H7 (cell line): Measurements from ENCODE around the gene TOR1AIP2. TPM values are rescaled to one million over a fixed set of nuclear protein-coding genes. Genes with fewer than 3 reads are reported as not detected.

ENCODE experiments used
- DNase-seq: peaks from one replicate; pipeline ENCODE4 v3.0.0; 2012
- H3K27me3 ChIP-seq: 2 replicates; pipeline ENCODE4 v1.6.0; 2011; ENCODE audit warnings: mild to moderate bottlenecking, low read length; ENCODE audit not compliant: control insufficient read depth, insufficient read depth
- H3K36me3 ChIP-seq: replicated peaks from 2 replicates; pipeline ENCODE4 v1.5.1; 2011; ENCODE audit warnings: low read length; ENCODE audit not compliant: control insufficient read depth, insufficient read depth
- H3K4me3 ChIP-seq: 2 replicates; pipeline ENCODE4 v1.5.1; 2011; ENCODE audit warnings: low read depth, mild to moderate bottlenecking, control low read depth, low read length, moderate library complexity; ENCODE audit not compliant: insufficient read depth
- total RNA-seq: library from RNA; depleted of rRNA; stranded (reverse); fragments of >200 nt; shearing (Covaris generic); gene quantifications from 2 replicates; pipeline ENCODE4 v1.2.3, GENCODE V29; 2014

Gene TOR1AIP2
- total RNA-seq, 1 experiment from 2014 or later: 60.7 TPM

DNA sequence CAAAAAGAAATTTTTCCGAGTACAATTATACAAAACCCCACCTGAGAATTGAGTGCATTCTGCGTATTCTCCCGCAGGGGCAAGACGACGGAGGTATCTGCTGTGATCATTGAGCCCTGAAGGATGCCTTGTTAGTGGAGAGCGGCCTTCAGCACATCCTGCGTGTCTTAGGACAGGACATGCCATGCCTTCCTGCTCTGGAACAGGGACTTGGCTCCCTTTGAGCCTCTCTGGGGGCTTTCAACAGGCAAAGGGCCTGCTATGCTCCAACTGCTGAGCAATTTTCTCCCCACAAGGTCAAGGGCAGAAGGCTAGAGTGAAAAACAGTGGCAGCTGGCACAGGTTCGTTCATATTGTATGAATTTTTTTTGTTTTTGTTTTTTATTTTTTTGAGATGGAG is 52.4 kb downstream of the TOR1AIP2 start:
- no peaks in the 10 kb centered on the region; the same call in 1 of the 2 replicates for H3K27me3 ChIP-seq
- no peak overlapping the region for H3K4me3 ChIP-seq
- no peaks in the 10 kb centered on the region for H3K36me3 ChIP-seq
- DNase-seq: no peak

DNA sequence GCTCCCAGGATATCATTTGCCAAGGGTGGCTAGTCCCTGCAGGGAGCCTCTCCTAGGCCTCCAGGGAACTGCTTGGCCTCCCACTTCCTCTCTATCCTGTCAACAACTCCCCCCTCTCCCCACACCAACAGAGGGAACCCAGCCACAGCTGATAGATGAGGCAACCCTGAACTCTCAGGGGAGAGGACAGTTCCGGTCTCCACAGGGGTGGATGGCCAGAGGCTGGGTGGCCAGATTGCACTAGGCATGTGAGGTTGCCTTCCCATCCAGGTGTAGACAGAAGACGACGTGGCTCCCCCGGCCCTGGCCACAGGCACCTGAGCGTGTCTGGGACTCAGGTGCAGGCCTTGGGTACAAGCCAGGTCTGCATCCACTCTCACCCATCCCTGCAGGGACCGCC is 53.3 kb downstream of the TOR1AIP2 start:
- H3K36me3 ChIP-seq: no peaks in the 10 kb centered on the region
- H3K27me3 ChIP-seq: no peaks in the 10 kb centered on the region; the same call in 1 of the 2 replicates
- DNase-seq: no peak
- H3K4me3 ChIP-seq: no peak overlapping the region

DNA sequence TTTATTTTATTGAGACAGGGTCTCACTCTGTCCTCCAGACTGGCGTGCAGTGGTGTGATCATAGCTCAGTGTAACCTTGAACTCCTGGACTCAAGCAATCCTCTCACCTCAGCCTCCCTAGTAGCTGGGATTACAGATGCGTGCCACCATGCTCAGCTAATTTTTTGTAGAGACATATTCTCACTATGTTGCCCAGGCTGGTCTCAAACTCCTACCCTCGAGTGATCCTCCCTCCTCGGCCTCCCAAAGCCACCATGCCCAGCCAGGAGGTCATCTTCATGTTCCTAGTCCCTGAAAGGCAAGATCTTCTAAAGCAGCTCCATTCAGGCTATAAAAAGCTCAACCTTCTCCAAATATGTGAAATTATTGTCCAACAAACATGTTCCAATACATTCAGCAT is 53.9 kb downstream of the TOR1AIP2 start:
- DNase-seq: no peak

DNA sequence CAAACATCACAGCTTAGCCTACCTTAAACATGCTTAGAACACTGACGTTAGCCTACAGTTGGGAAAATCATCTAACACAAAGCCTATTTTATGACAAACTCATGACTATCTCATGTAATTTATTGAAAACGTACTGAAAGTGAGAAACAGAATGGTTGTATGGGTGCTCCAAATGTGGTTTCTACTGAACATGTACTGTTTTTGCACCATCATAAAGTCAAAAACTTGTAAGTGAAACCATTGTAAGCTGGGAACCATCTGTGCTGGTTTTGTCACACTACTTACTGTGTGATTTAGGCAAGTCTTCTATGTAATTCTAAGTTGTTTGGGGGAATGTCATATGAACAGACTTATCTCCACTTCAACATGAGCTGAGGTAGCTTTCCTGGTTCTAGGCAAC is 55.5 kb downstream of the TOR1AIP2 start:
- Histone ChIP-seq H3K4me3 (no peak overlapping the region), H3K36me3 (no peaks in the 10 kb centered on the region), H3K27me3 (no peaks in the 10 kb centered on the region; the same call in 1 of the 2 replicates)
- no peak for DNase-seq

More for the DNA sequence above, 53.9 kb downstream of the TOR1AIP2 start:
- no peak overlapping the region for H3K4me3 ChIP-seq
- H3K27me3 ChIP-seq: no peaks in the 10 kb centered on the region; the same call in 1 of the 2 replicates
- no peaks in the 10 kb centered on the region for H3K36me3 ChIP-seq

DNA sequence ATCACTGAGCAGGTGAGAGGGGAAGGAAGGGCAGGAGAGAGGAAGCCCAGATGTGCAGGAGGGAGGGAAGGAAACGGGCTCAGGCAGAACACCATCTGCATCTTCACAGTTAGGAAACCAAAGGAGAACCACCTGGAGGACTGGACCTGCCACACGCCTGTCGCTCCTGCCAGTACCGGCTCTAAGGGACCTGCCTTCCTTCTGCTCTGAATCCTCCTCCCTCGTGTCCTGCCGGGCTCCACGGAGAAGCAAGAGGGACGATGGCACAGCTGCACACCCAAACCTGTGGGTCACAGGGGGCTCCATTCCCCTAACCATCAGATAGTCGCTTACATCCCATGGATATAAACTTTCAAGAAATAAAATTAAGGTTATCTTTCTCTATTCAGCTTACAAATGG is 56.1 kb downstream of the TOR1AIP2 start:
- no peaks in the 10 kb centered on the region for H3K36me3 ChIP-seq
- no peak for DNase-seq
- peaks cover under 1% of the 10 kb centered on the region; the same call in 1 of the 2 replicates for H3K27me3 ChIP-seq
- H3K4me3 ChIP-seq: no peak overlapping the region

DNA sequence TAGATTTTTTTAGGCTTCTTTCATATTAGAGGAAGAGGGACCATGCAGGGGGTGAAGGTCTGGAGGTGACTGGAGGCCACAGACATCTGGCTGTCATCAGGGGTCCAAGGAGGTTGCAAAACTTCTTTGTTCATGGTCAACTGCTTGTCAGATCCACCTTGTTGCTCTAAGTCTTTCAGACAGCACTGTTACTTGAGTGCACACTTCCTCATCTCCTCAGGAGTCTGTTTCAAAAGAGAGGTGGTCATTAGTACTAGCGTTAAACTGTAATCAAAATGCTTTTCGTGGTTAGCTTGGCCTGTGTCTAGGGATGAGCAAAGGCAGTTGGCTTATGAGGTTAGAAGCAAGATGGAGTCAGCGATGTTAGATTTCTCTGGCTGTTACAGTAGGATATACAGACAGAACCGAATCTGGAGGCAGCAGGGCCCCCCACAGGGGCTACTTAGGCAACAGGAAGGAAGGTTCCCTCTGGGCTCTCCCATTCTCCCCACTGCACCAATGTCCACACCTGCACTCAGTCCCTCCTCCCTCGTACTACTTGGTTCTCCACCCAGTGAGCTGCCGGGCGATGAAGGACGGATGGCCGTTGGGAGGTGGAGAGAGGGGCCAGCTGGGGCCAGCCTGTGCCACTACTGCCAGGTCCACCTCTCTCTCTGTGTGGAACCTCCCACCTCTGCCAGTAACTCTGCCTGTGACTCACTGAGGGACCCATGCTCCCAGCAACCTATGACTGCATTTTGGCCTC is 57.2 kb downstream of the TOR1AIP2 start:
- DNase-seq: no peak
- H3K4me3 ChIP-seq: no peak overlapping the region
- peaks cover 8% of the 10 kb centered on the region for H3K27me3 ChIP-seq
- H3K36me3 ChIP-seq: no peaks in the 10 kb centered on the region

DNA sequence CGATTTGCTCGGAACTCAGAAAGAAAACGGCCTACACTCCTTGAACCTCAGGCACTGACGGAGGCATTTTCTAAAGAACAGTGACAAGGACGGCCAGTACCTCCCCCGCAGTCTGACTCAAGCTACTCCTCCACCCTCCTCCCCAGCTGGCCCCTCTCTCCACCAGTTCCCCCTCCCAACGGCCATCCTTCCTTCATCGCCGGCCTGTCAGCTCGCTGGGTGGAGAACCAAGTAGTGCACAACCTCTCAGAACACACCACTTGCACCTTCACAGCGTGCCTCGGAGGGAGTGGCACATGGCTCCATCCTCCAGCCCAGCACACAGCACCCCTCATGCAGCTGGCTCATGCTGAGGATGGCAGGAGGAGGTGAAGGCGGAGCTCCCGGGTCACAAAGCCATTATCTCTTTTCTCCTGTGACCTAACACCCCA is 58.8 kb downstream of the TOR1AIP2 start:
- Histone ChIP-seq H3K27me3 (peaks cover 17% of the 10 kb centered on the region), H3K4me3 (no peak overlapping the region), H3K36me3 (no peaks in the 10 kb centered on the region)
- peak; percentile 56 for DNase-seq

DNA sequence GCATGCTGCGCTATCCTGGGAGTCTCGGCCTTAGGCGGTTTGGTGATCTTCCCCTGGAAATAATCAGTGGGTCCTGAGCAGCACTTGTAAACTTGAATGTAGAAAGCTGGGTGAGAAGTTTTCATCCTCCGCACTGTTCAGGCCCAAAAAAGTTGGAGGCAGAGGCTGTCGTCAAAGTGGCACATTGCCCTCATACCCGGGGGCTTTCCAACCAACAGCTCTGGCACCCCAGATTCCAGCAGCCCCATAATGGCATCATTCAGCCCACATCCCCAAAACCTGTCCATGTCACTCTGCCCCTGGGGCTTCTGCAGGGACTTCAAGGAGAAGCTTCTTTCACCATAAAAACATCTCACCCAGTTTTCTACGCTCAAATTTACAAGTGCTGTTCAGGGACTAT is 59.3 kb downstream of the TOR1AIP2 start:
- Histone ChIP-seq H3K4me3 (no peak overlapping the region), H3K27me3 (peaks cover 17% of the 10 kb centered on the region), H3K36me3 (no peaks in the 10 kb centered on the region)
- DNase-seq: no peak

DNA sequence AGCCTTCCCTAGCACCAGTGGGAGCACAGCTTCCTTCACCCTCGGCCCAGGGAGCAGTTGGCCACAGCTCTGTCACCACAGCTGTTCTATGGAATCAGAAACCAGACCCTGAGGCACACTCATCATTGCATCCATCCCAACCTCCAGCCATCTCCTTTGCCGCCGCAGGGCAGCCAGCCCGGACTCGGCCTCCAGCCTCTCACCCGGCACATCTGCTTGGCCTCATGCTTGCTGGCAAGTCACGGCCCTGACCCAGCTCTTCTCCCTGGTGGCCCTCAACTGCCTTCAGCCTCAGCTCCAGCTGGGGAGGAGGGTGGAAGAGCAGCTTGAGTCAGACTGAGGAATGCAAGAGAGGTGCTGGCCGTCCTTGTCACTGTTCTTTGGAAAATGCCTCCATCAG is 59.8 kb downstream of the TOR1AIP2 start:
- no peak overlapping the region for H3K4me3 ChIP-seq
- no peak for DNase-seq
- H3K36me3 ChIP-seq: no peaks in the 10 kb centered on the region
- H3K27me3 ChIP-seq: peaks cover 17% of the 10 kb centered on the region

DNA sequence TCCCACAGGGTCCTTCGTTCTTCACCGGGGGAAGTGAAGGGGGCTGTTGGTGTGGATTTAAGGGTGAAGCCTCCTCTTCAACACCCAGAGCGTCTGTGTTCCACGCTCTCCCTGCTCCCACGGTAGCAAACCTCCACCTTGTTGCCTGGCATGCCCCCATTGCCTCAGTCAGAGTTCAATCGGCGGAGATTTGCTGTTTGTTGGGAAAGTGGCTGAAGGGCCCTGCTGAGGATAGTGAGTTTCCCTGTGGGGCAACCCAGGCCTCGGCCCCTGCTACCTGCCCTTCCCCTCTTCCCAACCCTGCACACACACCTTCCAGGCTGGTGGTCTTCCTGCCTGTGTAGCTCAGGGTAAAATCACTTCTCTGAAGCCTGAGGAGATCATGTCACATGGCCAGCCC is 60.5 kb downstream of the TOR1AIP2 start:
- no peak for DNase-seq
- Histone ChIP-seq H3K36me3 (no peaks in the 10 kb centered on the region), H3K27me3 (peaks cover 17% of the 10 kb centered on the region), H3K4me3 (no peak overlapping the region)

DNA sequence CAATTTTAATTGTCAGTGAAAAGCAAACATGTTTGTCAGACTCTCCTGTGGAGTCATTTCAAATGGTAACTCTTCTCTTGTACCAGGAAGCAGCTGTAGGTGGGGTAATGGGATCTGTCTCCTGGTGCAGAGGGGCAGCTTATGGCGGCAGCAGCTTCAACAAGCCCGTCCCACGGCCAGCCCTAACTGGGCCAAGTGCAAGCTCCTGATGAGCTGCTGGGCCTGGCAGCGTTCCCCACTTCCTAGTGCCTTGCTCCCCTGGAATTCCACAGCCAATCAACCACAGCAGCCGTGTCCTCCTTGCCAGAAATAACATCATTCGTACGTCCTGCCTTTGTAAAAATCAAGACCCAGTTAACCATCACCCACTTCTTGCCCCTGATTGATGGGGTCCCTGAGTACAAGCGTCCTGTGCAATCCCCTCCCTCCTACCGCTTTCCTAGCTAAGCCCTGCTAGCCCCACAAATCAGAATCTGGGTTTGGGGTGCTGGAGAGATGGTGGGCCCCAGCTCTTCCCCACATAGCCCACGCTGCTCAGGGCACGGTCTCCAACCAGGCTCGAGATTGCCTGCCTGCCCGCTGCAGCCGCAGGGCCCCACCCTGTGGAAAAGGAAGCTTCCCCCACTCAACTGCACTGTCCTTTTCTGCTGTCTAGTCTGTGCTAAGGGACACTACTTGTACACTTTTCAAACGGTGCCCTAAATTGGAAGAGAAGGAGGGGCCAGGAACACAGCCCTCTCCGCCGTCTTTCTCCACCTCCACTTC is 61.2 kb downstream of the TOR1AIP2 start:
- Histone ChIP-seq H3K36me3 (no peaks in the 10 kb centered on the region), H3K4me3 (no peak overlapping the region), H3K27me3 (peaks cover 17% of the 10 kb centered on the region)
- DNase-seq: peak; percentile 74

DNA sequence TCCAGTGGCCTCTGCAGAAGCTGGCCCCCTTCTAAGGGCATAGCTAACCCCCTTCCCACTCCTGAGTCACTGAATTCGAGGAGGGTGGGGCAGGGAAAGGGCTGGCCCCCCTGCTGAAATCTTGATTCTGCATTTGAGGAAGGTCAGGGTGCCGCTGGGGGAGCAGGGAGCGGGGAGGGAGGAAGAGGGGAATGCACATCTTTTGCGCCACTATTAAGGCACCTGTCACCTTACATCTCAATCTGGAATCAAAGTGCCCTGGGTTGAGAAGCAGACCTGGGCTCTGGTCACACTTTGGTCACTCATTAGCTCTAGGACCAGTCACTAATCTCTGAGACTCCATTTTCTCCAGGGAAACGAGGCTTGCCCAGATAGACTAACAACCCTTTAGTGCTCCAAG is 62.0 kb downstream of the TOR1AIP2 start:
- no peaks in the 10 kb centered on the region for H3K36me3 ChIP-seq
- H3K27me3 ChIP-seq: peaks cover 17% of the 10 kb centered on the region
- peak overlapping the region; percentile 44 for H3K4me3 ChIP-seq
- no peak for DNase-seq

DNA sequence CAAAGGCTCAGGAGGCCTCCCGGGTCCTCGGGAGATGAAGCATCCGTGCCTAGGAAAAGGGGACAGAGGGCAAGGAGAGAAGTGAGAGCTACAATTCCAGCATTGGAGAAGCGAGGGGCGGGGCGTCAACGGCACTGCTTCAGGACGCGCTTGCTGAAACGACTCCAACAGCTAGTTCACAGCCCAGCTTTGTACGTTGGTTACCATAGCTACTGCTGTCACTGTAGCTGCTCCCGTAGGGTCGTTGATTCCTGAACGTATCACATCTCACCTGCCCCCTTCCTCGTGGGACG is 63.1 kb downstream of the TOR1AIP2 start:
- Histone ChIP-seq H3K4me3 (peak overlapping the region; percentile 44), H3K27me3 (peaks cover 17% of the 10 kb centered on the region), H3K36me3 (no peaks in the 10 kb centered on the region)
- peak; percentile 83 for DNase-seq

DNA sequence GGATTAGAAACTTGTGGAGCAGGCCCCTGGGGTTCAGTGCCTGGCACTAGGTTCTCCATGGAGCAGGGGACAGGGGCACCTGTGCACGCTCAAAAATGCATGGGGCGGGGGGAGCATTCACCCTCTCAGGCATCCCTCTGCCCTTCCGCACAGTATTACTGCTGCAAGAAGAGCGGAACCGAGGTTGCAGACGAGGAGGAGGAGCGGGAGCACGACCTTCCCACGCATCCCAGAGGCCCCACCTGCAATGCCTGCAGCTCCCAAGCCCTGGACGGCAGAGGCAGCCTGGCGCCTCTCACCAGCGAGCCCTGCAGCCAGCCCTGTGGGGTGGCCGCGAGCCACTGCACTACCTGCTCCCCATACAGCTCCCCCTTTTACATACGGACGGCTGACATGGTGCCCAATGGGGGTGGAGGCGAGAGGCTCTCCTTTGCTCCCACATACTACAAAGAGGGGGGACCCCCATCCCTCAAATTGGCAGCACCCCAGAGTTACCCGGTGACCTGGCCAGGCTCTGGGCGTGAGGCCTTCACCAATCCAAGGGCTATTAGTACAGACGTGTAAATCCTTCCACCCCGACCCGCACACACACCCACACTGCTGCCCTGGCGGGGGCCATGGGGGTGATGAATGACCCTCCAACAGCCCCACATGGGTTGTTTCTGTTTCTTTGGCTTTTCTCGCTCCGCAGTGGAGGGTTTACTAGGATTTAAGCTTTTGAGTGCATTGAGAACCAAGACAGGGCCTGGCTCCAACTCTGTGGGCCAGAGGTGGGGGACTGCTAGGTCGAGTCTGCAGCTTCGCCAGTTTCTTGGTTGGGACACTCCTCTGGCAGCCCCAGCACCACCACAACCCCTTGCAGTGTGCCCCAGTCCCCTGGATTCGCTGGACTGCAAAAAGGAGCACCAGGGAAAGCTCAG is 63.7 kb downstream of the TOR1AIP2 start:
- DNase-seq: peak; percentile 54
- peaks cover 17% of the 10 kb centered on the region for H3K27me3 ChIP-seq
- H3K36me3 ChIP-seq: no peaks in the 10 kb centered on the region
- H3K4me3 ChIP-seq: peak overlapping the region; percentile 44
